Endometrial microvascular endothelial cells (primary cell): ENCODE results near the gene ENTPD3. TPM values are rescaled to one million over a fixed set of nuclear protein-coding genes. Genes with fewer than 3 reads are reported as not detected.

Experiments used
- in situ Hi-C: cut with HindIII; loops from 2 replicates; pipeline ENCODE4 v1.10.0; 2017; ENCODE audit warnings: low sequenced_read_pairs, low pct_unique_long_range_greater_than_20kb; ENCODE audit errors: inconsistent ontology term
- total RNA-seq: library from RNA; depleted of rRNA; stranded (reverse); fragments of >200 nt; gene quantifications from one replicate; pipeline ENCODE4 v1.2.3, GENCODE V29; 2015; ENCODE audit errors: inconsistent ontology term

The ENTPD3 gene
- total RNA-seq, 1 donor from 2014 or later = not detected

GRCh38 chr3:40397129-40397528, 10.1 kb downstream of the ENTPD3 start:
- in situ Hi-C loops = no loop called here

- in situ Hi-C loops = no loop called here
Measured at GRCh38 chr3:40397912-40398311, 10.9 kb downstream of the ENTPD3 start.

GRCh38 chr3:40398346-40398745, 11.4 kb downstream of the ENTPD3 start:
- in situ Hi-C loops = no loop called here

GRCh38 chr3:40404591-40405198, 17.7 kb downstream of the ENTPD3 start:
- in situ Hi-C loops = no loop called here

- in situ Hi-C loops = no loop called here
Measured at GRCh38 chr3:40407007-40407406, 20.0 kb downstream of the ENTPD3 start.

- in situ Hi-C loops = no loop called here
Measured at GRCh38 chr3:40407611-40408010, 20.6 kb downstream of the ENTPD3 start.

GRCh38 chr3:40414270-40414669, 27.3 kb downstream of the ENTPD3 start:
- in situ Hi-C loops = no loop called here

- in situ Hi-C loops = no loop called here
Measured at GRCh38 chr3:40417845-40418543, 31.0 kb downstream of the ENTPD3 start.

GRCh38 chr3:40422861-40423260, 35.9 kb downstream of the ENTPD3 start:
- in situ Hi-C loops = no loop called here

- in situ Hi-C loops = no loop called here
Measured at GRCh38 chr3:40427045-40427669, 40.2 kb downstream of the ENTPD3 start.

- in situ Hi-C loops = no loop called here
Measured at GRCh38 chr3:40432793-40433192, 45.8 kb downstream of the ENTPD3 start.

GRCh38 chr3:40437889-40438288, 50.9 kb downstream of the ENTPD3 start:
- in situ Hi-C loops = no loop called here

- in situ Hi-C loops = no loop called here
Measured at GRCh38 chr3:40445062-40445461, 58.1 kb downstream of the ENTPD3 start.

GRCh38 chr3:40445880-40446279, 58.9 kb downstream of the ENTPD3 start:
- in situ Hi-C loops = no loop called here

- in situ Hi-C loops = no loop called here
Measured at GRCh38 chr3:40450438-40450837, 63.5 kb downstream of the ENTPD3 start.

GRCh38 chr3:40451551-40451950, 64.6 kb downstream of the ENTPD3 start:
- in situ Hi-C loops = no loop called here

- in situ Hi-C loops = no loop called here
Measured at GRCh38 chr3:40452057-40452456, 65.1 kb downstream of the ENTPD3 start.

- in situ Hi-C loops = no loop called here
Measured at GRCh38 chr3:40452562-40452875, 65.5 kb downstream of the ENTPD3 start.

GRCh38 chr3:40452876-40453730, 66.1 kb downstream of the ENTPD3 start:
- in situ Hi-C loops = no loop called here

- in situ Hi-C loops = no loop called here
Measured at GRCh38 chr3:40453933-40454332, 66.9 kb downstream of the ENTPD3 start.
